DND-41 (cell line): ENCODE measurements around the gene THOP1.

ENCODE experiments used
- ATAC-seq: fragments of 200-7000 bp; cut with Tn5 transposase; 3 replicates; pipeline ENCODE4 v1.9.1; 2021; ENCODE audit warnings: low read depth; ENCODE audit not compliant: insufficient read depth
- DNase-seq: peaks from one replicate; pipeline ENCODE4 v3.0.0-alpha.2; 2020
- H2AFZ ChIP-seq: 2 replicates; pipeline ENCODE4 v1.6.0; 2012; ENCODE audit warnings: low read depth, low read length
- H3K27ac ChIP-seq: 2 replicates; pipeline ENCODE4 v1.5.1; 2012; ENCODE audit warnings: low read length, inconsistent platforms
- H3K27me3 ChIP-seq: fragments of 200-600 bp; sonication (generic); 2 replicates; pipeline ENCODE4 v1.6.0; 2012; ENCODE audit warnings: low read length, mild to moderate bottlenecking, inconsistent platforms; ENCODE audit not compliant: insufficient read depth, poor library complexity
- H3K36me3 ChIP-seq: 2 replicates; pipeline ENCODE4 v1.5.1; 2012; ENCODE audit warnings: low read length, inconsistent platforms; ENCODE audit not compliant: insufficient read depth
- H3K4me1 ChIP-seq: 2 replicates; pipeline ENCODE4 v1.5.1; 2012; ENCODE audit warnings: mild to moderate bottlenecking, low read length; ENCODE audit not compliant: insufficient read depth
- H3K4me2 ChIP-seq: 2 replicates; pipeline ENCODE4 v1.6.0; 2012; ENCODE audit warnings: mild to moderate bottlenecking, moderate library complexity, low read length, inconsistent platforms; ENCODE audit not compliant: insufficient read depth
- H3K4me3 ChIP-seq, 2 experiments: fragments of 200-600 bp in 1 of 2; shearing (Covaris generic) in 1 of 2; 2 replicates each; pipeline ENCODE4 v1.5.1; 2012 to 2016; ENCODE audit warnings: inconsistent platforms in 2 of 2, low read length in 2 of 2, mild to moderate bottlenecking in 2 of 2, low read depth in 1 of 2, moderate library complexity in 1 of 2
- H3K79me2 ChIP-seq: 2 replicates; pipeline ENCODE4 v1.6.0; 2012; ENCODE audit warnings: low read length, inconsistent platforms; ENCODE audit not compliant: insufficient read depth
- H3K9ac ChIP-seq: 2 replicates; pipeline ENCODE4 v1.6.0; 2012; ENCODE audit warnings: low read depth, mild to moderate bottlenecking, inconsistent platforms, low read length, moderate library complexity
- H3K9me3 ChIP-seq: 2 replicates; pipeline ENCODE4 v1.5.1; 2012; ENCODE audit warnings: low read length, moderate library complexity, mild to moderate bottlenecking, inconsistent platforms; ENCODE audit not compliant: insufficient read depth, severe bottlenecking
- H4K20me1 ChIP-seq: 2 replicates; pipeline ENCODE4 v1.6.0; 2012; ENCODE audit warnings: low read length; ENCODE audit not compliant: insufficient read depth
- EZH2 ChIP-seq: IDR thresholded peaks from 3 replicates; pipeline ENCODE4 v1.6.1; 2012; ENCODE audit warnings: borderline replicate concordance, low read depth, mild to moderate bottlenecking, moderate library complexity, low read length, inconsistent platforms; ENCODE audit not compliant: severe bottlenecking
- TF ChIP-seq, protein P1 (sequence below): IDR thresholded peaks from 2 replicates; pipeline ENCODE4 v1.5.1; 2012; ENCODE audit warnings: borderline replicate concordance, low read length, moderate library complexity, mild to moderate bottlenecking; ENCODE audit not compliant: poor library complexity, severe bottlenecking; ENCODE audit errors: extremely low read depth

THOP1 gene

DNA sequence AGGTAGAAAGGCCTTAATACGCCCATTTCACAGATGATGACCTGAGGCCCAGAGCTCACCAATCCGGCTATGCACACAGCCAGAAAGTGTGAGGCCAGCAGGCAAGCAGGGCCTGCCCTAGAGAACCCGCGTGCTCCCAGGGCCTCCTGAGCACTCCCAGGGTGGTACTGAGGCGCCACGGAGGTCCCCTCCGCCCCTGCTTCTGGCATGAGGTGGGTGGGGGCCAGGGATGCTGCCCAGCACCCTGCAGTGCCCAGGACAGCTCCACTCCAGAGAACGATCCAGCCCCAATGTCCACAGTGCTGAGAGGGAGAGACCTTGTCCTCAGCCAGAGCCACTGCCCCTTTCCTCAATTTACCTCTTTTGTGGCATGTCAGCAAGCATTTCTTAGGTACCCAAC is 16.1 kb upstream of the THOP1 start:
- Histone ChIP-seq H3K4me2 (no peak overlapping the region), H3K4me1 (no peaks in the 10 kb centered on the region), H3K79me2 (peaks cover 56% of the 10 kb centered on the region), H3K9ac (no peak overlapping the region), H3K4me3 (no peak overlapping the region), H3K36me3 (peaks cover 70% of the 10 kb centered on the region), H2AFZ (no peak overlapping the region), H4K20me1 (peaks cover 56% of the 10 kb centered on the region), H3K27me3 (no peaks in the 10 kb centered on the region), H3K27ac (no peak overlapping the region), H3K9me3 (no peaks in the 10 kb centered on the region)
- DNase-seq: no peak
- no peak for ATAC-seq
- TF ChIP-seq EZH2: no peak
- TF ChIP-seq, protein P1, sequence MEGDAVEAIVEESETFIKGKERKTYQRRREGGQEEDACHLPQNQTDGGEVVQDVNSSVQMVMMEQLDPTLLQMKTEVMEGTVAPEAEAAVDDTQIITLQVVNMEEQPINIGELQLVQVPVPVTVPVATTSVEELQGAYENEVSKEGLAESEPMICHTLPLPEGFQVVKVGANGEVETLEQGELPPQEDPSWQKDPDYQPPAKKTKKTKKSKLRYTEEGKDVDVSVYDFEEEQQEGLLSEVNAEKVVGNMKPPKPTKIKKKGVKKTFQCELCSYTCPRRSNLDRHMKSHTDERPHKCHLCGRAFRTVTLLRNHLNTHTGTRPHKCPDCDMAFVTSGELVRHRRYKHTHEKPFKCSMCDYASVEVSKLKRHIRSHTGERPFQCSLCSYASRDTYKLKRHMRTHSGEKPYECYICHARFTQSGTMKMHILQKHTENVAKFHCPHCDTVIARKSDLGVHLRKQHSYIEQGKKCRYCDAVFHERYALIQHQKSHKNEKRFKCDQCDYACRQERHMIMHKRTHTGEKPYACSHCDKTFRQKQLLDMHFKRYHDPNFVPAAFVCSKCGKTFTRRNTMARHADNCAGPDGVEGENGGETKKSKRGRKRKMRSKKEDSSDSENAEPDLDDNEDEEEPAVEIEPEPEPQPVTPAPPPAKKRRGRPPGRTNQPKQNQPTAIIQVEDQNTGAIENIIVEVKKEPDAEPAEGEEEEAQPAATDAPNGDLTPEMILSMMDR: no peak

DNA sequence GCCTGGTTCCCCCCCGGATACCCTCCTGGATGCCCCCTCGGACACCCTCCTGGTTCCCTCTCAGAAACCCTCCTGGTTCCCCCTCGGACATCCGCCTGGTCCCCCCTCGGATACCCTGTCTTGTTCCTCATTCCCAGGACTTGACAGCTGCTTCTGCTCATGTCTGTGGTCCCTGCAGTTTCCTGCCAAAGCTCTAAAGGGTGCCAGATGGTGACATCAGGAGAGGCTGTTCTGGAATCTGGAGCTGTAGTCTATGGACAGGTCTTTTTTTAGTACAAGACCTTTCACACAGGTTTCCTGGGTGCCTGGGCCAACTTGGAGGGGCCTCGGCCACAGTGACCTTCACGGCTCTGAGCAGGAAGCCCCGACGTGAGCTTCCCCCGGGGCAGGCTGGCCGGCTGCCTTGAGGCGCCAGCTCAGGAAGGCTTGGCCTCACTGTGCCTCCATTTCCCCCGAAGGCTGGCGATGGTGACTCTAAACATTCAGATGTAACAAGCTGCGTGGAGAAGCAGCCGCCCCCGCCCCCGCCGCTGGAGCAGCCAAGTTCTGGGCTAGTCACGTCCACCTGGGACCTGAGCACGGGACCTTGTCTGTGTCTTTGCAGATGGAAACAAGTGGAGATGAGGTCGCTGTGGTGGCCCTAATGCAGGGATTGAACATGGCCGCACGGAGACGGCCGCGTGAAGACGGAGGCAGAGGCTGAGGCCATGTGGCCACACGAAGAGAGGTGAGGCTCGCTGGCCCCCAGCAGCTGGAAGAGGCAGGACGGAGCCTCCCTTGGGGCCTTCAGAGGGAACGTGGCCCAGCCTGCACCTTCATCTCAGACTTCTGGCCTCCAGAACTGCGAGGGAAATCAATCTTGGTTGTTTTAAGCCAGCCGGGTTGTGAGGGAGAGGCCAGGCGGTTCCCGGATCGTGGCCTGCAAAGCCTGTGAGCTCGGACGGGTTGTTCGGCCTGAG is 15.0 kb upstream of the THOP1 start:
- H3K9me3 ChIP-seq: no peaks in the 10 kb centered on the region
- no peak overlapping the region for H3K4me2 ChIP-seq
- H3K9ac ChIP-seq: no peak overlapping the region
- peaks cover 67% of the 10 kb centered on the region for H4K20me1 ChIP-seq
- no peak for ATAC-seq
- H3K36me3 ChIP-seq: peaks cover 68% of the 10 kb centered on the region
- no peak overlapping the region; the same call in 1 of the 2 replicates for H3K27ac ChIP-seq
- no peak overlapping the region for H3K4me3 ChIP-seq
- H3K79me2 ChIP-seq: peaks cover 67% of the 10 kb centered on the region
- H3K27me3 ChIP-seq: no peaks in the 10 kb centered on the region
- no peak for DNase-seq
- no peak overlapping the region for H2AFZ ChIP-seq
- no peaks in the 10 kb centered on the region for H3K4me1 ChIP-seq
- TF ChIP-seq, protein P1: no peak
- no peak for TF ChIP-seq EZH2

DNA sequence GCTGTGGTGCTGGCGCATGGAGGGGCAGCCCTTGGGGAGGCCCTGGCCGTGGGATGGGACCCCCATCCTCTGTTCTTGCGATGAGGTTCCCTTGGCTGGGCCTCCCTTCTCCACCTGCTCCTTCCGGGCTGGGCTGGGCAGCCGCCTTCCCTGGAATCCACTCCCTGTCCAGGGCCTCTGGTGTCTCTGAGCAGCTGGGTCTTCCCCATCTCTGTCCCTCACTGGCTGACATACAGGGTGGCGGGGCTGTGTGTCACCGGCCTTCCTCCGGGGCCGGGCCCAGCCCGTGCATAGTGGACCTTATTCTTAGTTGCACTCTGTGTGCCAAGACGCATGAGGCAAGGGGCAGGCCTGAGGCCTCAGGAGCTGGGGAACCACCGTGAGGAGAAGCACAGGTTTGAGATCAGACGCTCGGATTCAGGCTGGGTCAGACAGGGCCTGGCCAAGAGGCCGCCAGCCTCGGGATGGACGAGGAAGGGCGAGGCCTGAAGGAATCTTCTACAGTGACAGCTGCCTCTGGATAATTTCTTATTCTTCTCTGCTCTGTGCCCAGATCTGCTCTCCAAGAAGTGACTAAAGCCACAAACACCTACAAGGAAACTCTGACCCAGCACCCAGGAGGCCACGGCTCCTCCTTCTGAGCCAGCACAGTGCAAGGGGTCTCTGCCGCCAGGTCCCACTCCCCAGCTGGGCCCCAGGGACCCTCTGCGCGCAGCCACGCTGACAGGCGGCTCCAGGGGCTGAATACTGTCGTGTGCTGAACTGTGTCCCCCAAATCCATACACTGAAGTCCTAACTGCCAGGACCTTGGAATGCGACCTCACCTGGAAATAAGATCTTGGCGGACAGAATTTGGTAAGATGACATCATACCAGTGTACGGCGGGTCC is 13.3 kb upstream of the THOP1 start:
- Histone ChIP-seq H3K4me2 (no peak overlapping the region), H3K9me3 (no peaks in the 10 kb centered on the region), H2AFZ (no peak overlapping the region), H3K4me3 (no peak overlapping the region), H3K4me1 (peaks cover 3% of the 10 kb centered on the region; the same call in 1 of the 2 replicates), H3K9ac (no peak overlapping the region), H3K79me2 (peaks cover 84% of the 10 kb centered on the region), H4K20me1 (peaks cover 84% of the 10 kb centered on the region), H3K27ac (no peak overlapping the region), H3K36me3 (peaks cover 53% of the 10 kb centered on the region), H3K27me3 (no peaks in the 10 kb centered on the region)
- no peak for TF ChIP-seq EZH2
- TF ChIP-seq, protein P1: no peak
- DNase-seq (no peak), ATAC-seq (no peak)
